Right ventricle myocardium inferior (tissue), 1 donor: ENCODE measurements around the gene LRCH1. TPM values are rescaled to one million over a fixed set of nuclear protein-coding genes. Genes with fewer than 3 reads are reported as not detected.
A peak's percentile ranks its signal among the peaks of the same experiment; 100 is the strongest.

Experiments
- ATAC-seq: fragments of 200-7000 bp; cut with Tn5 transposase; one replicate; pipeline ENCODE4 v1.9.1; 2020; ENCODE audit warnings: mild to moderate bottlenecking, moderate library complexity
- DNase-seq: peaks from one replicate; pipeline ENCODE4 v3.0.0; 2021; ENCODE audit errors: missing footprints
- intact Hi-C: fragments of 100-400 bp; cut with DNase I; formaldehyde crosslinking; loops from one replicate; pipeline ENCODE4 v1.11.0; 2022
- total RNA-seq: library from RNA; stranded (reverse); fragmentation: NEBNext Ultra II Directional; extraction: Animal tissue kit (Norgen Biotek cat#: 25700); gene quantifications from one replicate; pipeline ENCODE4 v1.2.1, GENCODE V29; 2021
- donor health status: DM: no; HTN: yes; CAD: no; lungs with severe emphysema.

Gene LRCH1
- total RNA-seq, 1 donor from 2014 or later: 11.9 TPM

- intact Hi-C loops: loop anchor here (2.0 kb wide), 1 partner anchor 21 kb away; no protein-coding TSS in a partner anchor
- no peak for ATAC-seq
These were observed 2.9 kb downstream of the LRCH1 start for GRCh38 chr13:46555722-46556417.

GRCh38 chr13:46556418-46556779 is 3.4 kb downstream of the LRCH1 start:
- ATAC-seq (no peak), DNase-seq (no peak)
- intact Hi-C loops: no loop called here

More at GRCh38 chr13:46555722-46556417, 2.9 kb downstream of the LRCH1 start:
- no peak for DNase-seq

- ATAC-seq: no peak
- intact Hi-C loops: no loop called here
- no peak for DNase-seq
These were observed 6.4 kb downstream of the LRCH1 start for GRCh38 chr13:46559272-46559805.

GRCh38 chr13:46560778-46561177 is 7.8 kb downstream of the LRCH1 start:
- intact Hi-C loops: no loop called here
- DNase-seq (no peak), ATAC-seq (no peak)

GRCh38 chr13:46561286-46561685 is 8.3 kb downstream of the LRCH1 start:
- DNase-seq (no peak), ATAC-seq (no peak)
- intact Hi-C loops: no loop called here

- intact Hi-C loops: no loop called here
- ATAC-seq (no peak), DNase-seq (no peak)
These were observed 8.7 kb downstream of the LRCH1 start for GRCh38 chr13:46561691-46562090.

GRCh38 chr13:46562152-46562551 is 9.2 kb downstream of the LRCH1 start:
- intact Hi-C loops: no loop called here
- ATAC-seq (no peak), DNase-seq (no peak)

- no peak for ATAC-seq
- intact Hi-C loops: no loop called here
These were observed 9.6 kb downstream of the LRCH1 start for GRCh38 chr13:46562581-46562980.

GRCh38 chr13:46565808-46566750 is 13.1 kb downstream of the LRCH1 start:
- ATAC-seq: peak; percentile 11
- DNase-seq: no peak
- intact Hi-C loops: no loop called here

More at GRCh38 chr13:46562581-46562980, 9.6 kb downstream of the LRCH1 start:
- DNase-seq: no peak

- no peak for ATAC-seq
These were observed 14.7 kb downstream of the LRCH1 start for GRCh38 chr13:46567671-46568070.

GRCh38 chr13:46569456-46569855 is 16.5 kb downstream of the LRCH1 start:
- ATAC-seq (no peak), DNase-seq (no peak)
- intact Hi-C loops: no loop called here

More at GRCh38 chr13:46567671-46568070, 14.7 kb downstream of the LRCH1 start:
- no peak for DNase-seq
- intact Hi-C loops: no loop called here

GRCh38 chr13:46570273-46570672 is 17.3 kb downstream of the LRCH1 start:
- ATAC-seq: no peak
- intact Hi-C loops: no loop called here
- DNase-seq: no peak

GRCh38 chr13:46571189-46571908 is 18.4 kb downstream of the LRCH1 start:
- DNase-seq (no peak), ATAC-seq (peak; percentile 60)
- intact Hi-C loops: no loop called here

- DNase-seq (no peak), ATAC-seq (no peak)
- intact Hi-C loops: no loop called here
These were observed 19.1 kb downstream of the LRCH1 start for GRCh38 chr13:46571909-46572595.

GRCh38 chr13:46572752-46573431 is 19.9 kb downstream of the LRCH1 start:
- DNase-seq: no peak
- intact Hi-C loops: no loop called here
- ATAC-seq: no peak

- intact Hi-C loops: no loop called here
- DNase-seq (no peak), ATAC-seq (peak; percentile 45)
These were observed 22.4 kb downstream of the LRCH1 start for GRCh38 chr13:46575301-46575771.

GRCh38 chr13:46575818-46576221 is 22.9 kb downstream of the LRCH1 start:
- intact Hi-C loops: loop anchor here (2.0 kb wide), 1 partner anchor 21 kb away; no protein-coding TSS in a partner anchor
- no peak for DNase-seq
- peak; percentile 77 for ATAC-seq

- intact Hi-C loops: loop anchor here (2.0 kb wide), 1 partner anchor 22 kb away; no protein-coding TSS in a partner anchor
- DNase-seq (no peak), ATAC-seq (no peak)
These were observed 23.8 kb downstream of the LRCH1 start for GRCh38 chr13:46576762-46577161.
